ENCODE data around the gene KAZN. TPM values are rescaled to one million over a fixed set of nuclear protein-coding genes. Genes with fewer than 3 reads are reported as not detected.

KAZN gene
- total RNA-seq, 1 experiment from 2014 or later = 2.4 TPM

DNA sequence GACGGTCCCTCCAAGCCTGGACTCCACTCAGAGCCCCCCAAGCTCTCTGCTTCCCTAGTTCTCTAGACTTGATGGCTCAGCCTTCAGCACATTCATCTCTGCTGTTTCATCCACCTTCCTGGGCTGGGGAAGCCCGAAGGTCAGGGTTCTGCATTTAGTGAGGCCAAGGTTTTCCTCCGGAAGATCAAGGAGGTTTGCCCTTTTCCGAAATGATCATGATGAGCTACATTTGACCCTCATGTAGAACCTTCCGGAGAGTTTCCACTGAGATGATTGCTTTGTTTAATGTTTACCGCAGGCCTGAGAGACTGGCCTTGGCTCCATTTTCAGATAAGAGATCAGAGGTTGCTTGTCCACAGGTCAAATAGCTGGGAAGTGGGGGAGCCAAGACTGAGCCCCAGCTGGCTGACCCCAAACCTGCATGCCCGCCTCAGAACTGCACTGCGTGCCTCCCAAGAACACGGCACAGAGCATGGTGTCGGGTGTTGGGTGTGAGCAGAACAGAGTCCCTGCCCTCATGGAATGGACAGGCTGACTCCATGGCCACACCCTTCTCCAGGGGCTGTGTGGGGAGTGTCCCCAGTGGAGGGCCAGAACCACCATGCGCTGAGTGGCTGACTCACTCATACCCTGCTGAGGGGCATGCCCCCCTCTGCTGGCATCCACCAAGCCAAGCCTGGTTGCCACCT, 354.3 kb downstream of the KAZN start:
- H3K27me3 ChIP-seq (replicated peaks; ENCODE audit: control insufficient read depth, insufficient read depth, low read length) = no peaks in the 10 kb centered on the region
- H3K4me1 ChIP-seq = no peaks in the 10 kb centered on the region
- Mint-ChIP-seq H3K4me3 (ENCODE audit: unreplicated experiment) (no peak overlapping the region), H3K27ac (ENCODE audit: unreplicated experiment) (no peak overlapping the region), H3K4me1 (ENCODE audit: low read depth, unreplicated experiment) (no peaks in the 10 kb centered on the region), H3K27me3 (ENCODE audit: insufficient read depth, unreplicated experiment) (no peaks in the 10 kb centered on the region), H3K36me3 (ENCODE audit: insufficient read depth, unreplicated experiment) (no peaks in the 10 kb centered on the region), H3K9me3 (ENCODE audit: unreplicated experiment) (no peaks in the 10 kb centered on the region)
- intact Hi-C loops (cut with micrococcal nuclease; ENCODE audit: unreplicated experiment) = no loop called here
- no peak for TF ChIP-seq CTCF (IDR thresholded peaks at IDR 0.05; ENCODE audit: insufficient read depth in 1 of 2, low read depth in 1 of 2, low read length in 1 of 2, severe bottlenecking in 1 of 2, unreplicated experiment in 1 of 2)
- H3K4me3 ChIP-seq (ENCODE audit: low read depth, low read length) = no peak overlapping the region
- no TSS peak for BruUV-seq (replicated peaks)
- POLR2A ChIA-PET = no interaction called here
- H3K36me3 ChIP-seq (ENCODE audit: control insufficient read depth, insufficient read depth, low read length) = no peaks in the 10 kb centered on the region
- CTCF ChIA-PET = no interaction called here
- no peaks in the 10 kb centered on the region for H3K9me3 ChIP-seq
- no peak for DNase-seq

GRCh38 chr1:14954210-14954609, 355.7 kb downstream of the KAZN start:
- Histone ChIP-seq H3K4me1 (no peaks in the 10 kb centered on the region), H3K27me3 (replicated peaks; ENCODE audit: control insufficient read depth, insufficient read depth, low read length) (no peaks in the 10 kb centered on the region), H3K9me3 (no peaks in the 10 kb centered on the region), H3K36me3 (ENCODE audit: control insufficient read depth, insufficient read depth, low read length) (no peaks in the 10 kb centered on the region), H3K4me3 (ENCODE audit: low read depth, low read length) (no peak overlapping the region)
- no peaks in the 10 kb centered on the region for H3K4me1 Mint-ChIP-seq (ENCODE audit: low read depth, unreplicated experiment)
- intact Hi-C loops (cut with micrococcal nuclease; ENCODE audit: unreplicated experiment) = no loop called here
- DNase-seq = no peak
- H3K4me3 Mint-ChIP-seq (ENCODE audit: unreplicated experiment) = no peak overlapping the region
- no peaks in the 10 kb centered on the region for H3K36me3 Mint-ChIP-seq (ENCODE audit: insufficient read depth, unreplicated experiment)
- H3K9me3 Mint-ChIP-seq (ENCODE audit: unreplicated experiment) = no peaks in the 10 kb centered on the region
- CTCF ChIA-PET = no interaction called here
- BruUV-seq (replicated peaks) = no TSS peak
- H3K27ac Mint-ChIP-seq (ENCODE audit: unreplicated experiment) = no peak overlapping the region
- POLR2A ChIA-PET = no interaction called here
- no peaks in the 10 kb centered on the region for H3K27me3 Mint-ChIP-seq (ENCODE audit: insufficient read depth, unreplicated experiment)
- no peak for TF ChIP-seq CTCF (IDR thresholded peaks at IDR 0.05; ENCODE audit: insufficient read depth in 1 of 2, low read depth in 1 of 2, low read length in 1 of 2, severe bottlenecking in 1 of 2, unreplicated experiment in 1 of 2)

- Mint-ChIP-seq H3K36me3 (ENCODE audit: insufficient read depth, unreplicated experiment) (no peaks in the 10 kb centered on the region), H3K27ac (ENCODE audit: unreplicated experiment) (no peak overlapping the region), H3K9me3 (ENCODE audit: unreplicated experiment) (no peaks in the 10 kb centered on the region), H3K4me1 (ENCODE audit: low read depth, unreplicated experiment) (no peaks in the 10 kb centered on the region), H3K4me3 (ENCODE audit: unreplicated experiment) (no peak overlapping the region), H3K27me3 (ENCODE audit: insufficient read depth, unreplicated experiment) (no peaks in the 10 kb centered on the region)
- H3K27me3 ChIP-seq (replicated peaks; ENCODE audit: control insufficient read depth, insufficient read depth, low read length) = no peaks in the 10 kb centered on the region
- intact Hi-C loops (cut with micrococcal nuclease; ENCODE audit: unreplicated experiment) = no loop called here
- no peak overlapping the region for H3K4me3 ChIP-seq (ENCODE audit: low read depth, low read length)
- no peaks in the 10 kb centered on the region for H3K9me3 ChIP-seq
- no peaks in the 10 kb centered on the region for H3K4me1 ChIP-seq
- no peak for TF ChIP-seq CTCF (IDR thresholded peaks at IDR 0.05; ENCODE audit: insufficient read depth in 1 of 2, low read depth in 1 of 2, low read length in 1 of 2, severe bottlenecking in 1 of 2, unreplicated experiment in 1 of 2)
- CTCF ChIA-PET = no interaction called here
- POLR2A ChIA-PET = no interaction called here
- no peaks in the 10 kb centered on the region for H3K36me3 ChIP-seq (ENCODE audit: control insufficient read depth, insufficient read depth, low read length)
- BruUV-seq (replicated peaks) = no TSS peak
- no peak for DNase-seq
These were observed 356.4 kb downstream of the KAZN start for GRCh38 chr1:14954930-14955329.

Measured in Caco-2 (cell line).